ENCODE data around the gene PPIE.

DNA sequence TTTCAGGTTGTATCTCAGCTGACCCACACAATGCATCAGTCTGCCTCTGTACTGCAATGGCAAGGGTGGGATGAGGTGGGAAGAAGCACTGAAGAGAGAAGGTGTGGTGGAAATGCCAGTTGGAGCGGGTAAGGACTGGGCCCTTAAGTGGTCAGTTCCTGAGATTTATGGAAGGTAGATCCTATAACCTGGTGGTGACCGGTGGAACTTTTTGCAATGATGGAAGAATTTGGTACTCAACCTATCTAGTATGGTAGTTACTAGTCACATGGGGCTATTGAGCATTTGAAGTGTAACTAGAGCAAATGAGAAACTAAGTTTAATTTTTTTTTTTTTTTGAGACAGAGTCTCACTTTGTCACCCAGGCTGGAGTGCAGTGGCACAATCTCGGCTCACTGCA, 39.3 kb upstream of the PPIE start:
- TF ChIP-seq, protein P1, sequence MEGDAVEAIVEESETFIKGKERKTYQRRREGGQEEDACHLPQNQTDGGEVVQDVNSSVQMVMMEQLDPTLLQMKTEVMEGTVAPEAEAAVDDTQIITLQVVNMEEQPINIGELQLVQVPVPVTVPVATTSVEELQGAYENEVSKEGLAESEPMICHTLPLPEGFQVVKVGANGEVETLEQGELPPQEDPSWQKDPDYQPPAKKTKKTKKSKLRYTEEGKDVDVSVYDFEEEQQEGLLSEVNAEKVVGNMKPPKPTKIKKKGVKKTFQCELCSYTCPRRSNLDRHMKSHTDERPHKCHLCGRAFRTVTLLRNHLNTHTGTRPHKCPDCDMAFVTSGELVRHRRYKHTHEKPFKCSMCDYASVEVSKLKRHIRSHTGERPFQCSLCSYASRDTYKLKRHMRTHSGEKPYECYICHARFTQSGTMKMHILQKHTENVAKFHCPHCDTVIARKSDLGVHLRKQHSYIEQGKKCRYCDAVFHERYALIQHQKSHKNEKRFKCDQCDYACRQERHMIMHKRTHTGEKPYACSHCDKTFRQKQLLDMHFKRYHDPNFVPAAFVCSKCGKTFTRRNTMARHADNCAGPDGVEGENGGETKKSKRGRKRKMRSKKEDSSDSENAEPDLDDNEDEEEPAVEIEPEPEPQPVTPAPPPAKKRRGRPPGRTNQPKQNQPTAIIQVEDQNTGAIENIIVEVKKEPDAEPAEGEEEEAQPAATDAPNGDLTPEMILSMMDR (IDR thresholded peaks at IDR 0.05; ENCODE audit: low read length) = peak; percentile 10; the same call in 1 of the 2 replicates
- TF ChIP-seq EZH2 (optimal IDR thresholded peaks at IDR 0.05; ENCODE audit: low read depth, low read length) = no peak

Measured in MM.1S (cell line).